Neural cell (in vitro differentiated cells): ENCODE data around the gene FAXDC2. TPM values are rescaled to one million over a fixed set of nuclear protein-coding genes. Genes with fewer than 3 reads are reported as not detected.

Experiments used
- H2AFZ ChIP-seq: fragments of 200-600, 300-800 bp; sonication (generic), shearing (Covaris generic); 2 replicates; pipeline ENCODE4 v1.6.0; 2014; ENCODE audit warnings: low read depth, mild to moderate bottlenecking, antibody characterized with exemption, low read length, moderate library complexity
- H3F3A ChIP-seq: fragments of 200-600 bp; shearing (Covaris generic); 2 replicates; pipeline ENCODE4 v1.6.1; 2016; ENCODE audit warnings: mild to moderate bottlenecking, moderate library complexity, mixed read lengths, antibody characterized with exemption, low read length; ENCODE audit not compliant: insufficient read depth, poor library complexity, severe bottlenecking
- H3K27ac ChIP-seq: fragments of 200-600, 300-800 bp; sonication (generic), shearing (Covaris generic); 2 replicates; pipeline ENCODE4 v1.5.1; 2014; ENCODE audit warnings: mild to moderate bottlenecking, low read length, moderate library complexity
- H3K27me3 ChIP-seq: fragments of 300-800, 200-600 bp; sonication (generic), shearing (Covaris generic); 2 replicates; pipeline ENCODE4 v1.6.0; 2014; ENCODE audit warnings: mild to moderate bottlenecking, low read depth, low read length, moderate library complexity; ENCODE audit not compliant: insufficient read depth
- H3K36me3 ChIP-seq: fragments of 300-800, 200-600 bp; sonication (generic), shearing (Covaris generic); 2 replicates; pipeline ENCODE4 v1.5.1; 2014; ENCODE audit warnings: mild to moderate bottlenecking, antibody characterized with exemption, low read length, moderate library complexity; ENCODE audit not compliant: insufficient read depth
- H3K4me2 ChIP-seq: fragments of 300-800, 200-600 bp; sonication (generic), shearing (Covaris generic); 2 replicates; pipeline ENCODE4 v1.6.0; 2014; ENCODE audit warnings: mild to moderate bottlenecking, low read length
- H3K4me3 ChIP-seq: fragments of 300-800, 200-600 bp; sonication (generic), shearing (Covaris generic); 2 replicates; pipeline ENCODE4 v1.5.1; 2014; ENCODE audit warnings: mild to moderate bottlenecking, low read length, moderate library complexity
- H3K79me2 ChIP-seq: fragments of 200-600 bp; shearing (Covaris generic); replicated peaks from 2 replicates; pipeline ENCODE4 v1.6.0; 2014; ENCODE audit warnings: mild to moderate bottlenecking, low read length, moderate library complexity; ENCODE audit not compliant: insufficient read depth
- H3K9ac ChIP-seq: fragments of 300-800, 200-600 bp; sonication (generic), shearing (Covaris generic); 2 replicates; pipeline ENCODE4 v1.6.1; 2016; ENCODE audit warnings: mild to moderate bottlenecking, low read length, mixed read lengths
- H3K9me2 ChIP-seq: fragments of 200-600 bp; shearing (Covaris generic); 2 replicates; pipeline ENCODE4 v1.6.1; 2016; ENCODE audit warnings: mild to moderate bottlenecking, low read length, mixed read lengths; ENCODE audit not compliant: insufficient read depth
- H3K9me3 ChIP-seq: fragments of 200-600, 300-800 bp; sonication (generic), shearing (Covaris generic); 2 replicates; pipeline ENCODE4 v1.6.1; 2016; ENCODE audit warnings: mild to moderate bottlenecking, mixed run types, low read length, moderate library complexity, mixed read lengths
- H4K20me1 ChIP-seq: fragments of 200-600 bp; shearing (Covaris generic); 2 replicates; pipeline ENCODE4 v1.6.1; 2016; ENCODE audit warnings: mild to moderate bottlenecking, mixed run types; ENCODE audit not compliant: insufficient read depth
- EP300 ChIP-seq: fragments of 450-650 bp; conservative IDR thresholded peaks from 2 replicates; pipeline ENCODE4 v1.6.1; 2014; ENCODE audit warnings: antibody characterized with exemption, mild to moderate bottlenecking, moderate library complexity; ENCODE audit not compliant: poor library complexity, severe bottlenecking
- EZH2 ChIP-seq: fragments of 200-600, 300-800 bp; shearing (Covaris generic), sonication (generic); IDR thresholded peaks from 2 replicates; pipeline ENCODE4 v1.6.1; 2014; ENCODE audit warnings: antibody characterized with exemption, low read length, borderline replicate concordance, mild to moderate bottlenecking; ENCODE audit not compliant: insufficient read depth, poor library complexity, severe bottlenecking
- MXI1 ChIP-seq: fragments of 450-650 bp; conservative IDR thresholded peaks from 2 replicates; pipeline ENCODE4 v1.6.1; 2014; ENCODE audit warnings: antibody characterized with exemption, mild to moderate bottlenecking; ENCODE audit not compliant: poor library complexity, severe bottlenecking
- POLR2AphosphoS5 ChIP-seq: IDR thresholded peaks from 2 replicates; pipeline ENCODE4 v1.6.1; 2012
- RAD21 ChIP-seq: fragments of 450-650 bp; conservative IDR thresholded peaks from 2 replicates; pipeline ENCODE4 v1.6.1; 2014; ENCODE audit warnings: antibody characterized with exemption, mild to moderate bottlenecking, moderate library complexity
- REST ChIP-seq: IDR thresholded peaks from 2 replicates; pipeline ENCODE4 v1.6.1; 2012; ENCODE audit warnings: borderline replicate concordance
- SMC3 ChIP-seq: fragments of 450-650 bp; conservative IDR thresholded peaks from 2 replicates; pipeline ENCODE4 v1.6.1; 2014; ENCODE audit warnings: antibody characterized with exemption, mild to moderate bottlenecking, moderate library complexity; ENCODE audit not compliant: poor library complexity
- TAF1 ChIP-seq: IDR thresholded peaks from 2 replicates; pipeline ENCODE4 v1.6.1; 2012; ENCODE audit warnings: low read depth
- polyA minus RNA-seq: library from RNA; depleted of rRNA, polyadenylated mRNA; stranded (reverse); fragments of >200 nt; gene quantifications from 2 replicates; pipeline ENCODE4 v1.2.3, GENCODE V29; 2014
- polyA plus RNA-seq: library from polyadenylated mRNA; depleted of rRNA; stranded (reverse); fragments of >200 nt; gene quantifications from 2 replicates; pipeline ENCODE4 v1.2.3, GENCODE V29; 2014
- TF ChIP-seq, protein P1 (sequence below): fragments of 450-650 bp; IDR thresholded peaks from 2 replicates; pipeline ENCODE4 v1.5.1; 2014; ENCODE audit warnings: antibody characterized with exemption, mild to moderate bottlenecking, moderate library complexity; ENCODE audit not compliant: poor library complexity, severe bottlenecking

The FAXDC2 gene
- 0.12 TPM in 1 of 2 replicates, not detected in the other for polyA plus RNA-seq
- polyA minus RNA-seq, result 0.49 TPM in 1 of 2 replicates, not detected in the other

GRCh38 chr5:154850255-154851062 is at the start of gene FAXDC2:
Gene FAXDC2, minus strand, starts transcription at chr5:154850603. Its CDS starts 12,425 bp downstream, at chr5:154838178.
- no peaks in the 10 kb centered on the region for H3K36me3 ChIP-seq
- H3K9ac ChIP-seq, result no peak within 1 kb of the TSS
- no peak within 1 kb of the TSS for H3K4me3 ChIP-seq
- H4K20me1 ChIP-seq, result no peaks in the 10 kb centered on the region
- H2AFZ ChIP-seq, result no peak within 1 kb of the TSS
- no peak within 1 kb of the TSS for H3K27ac ChIP-seq
- H3K4me2 ChIP-seq, result no peak within 1 kb of the TSS
- no peaks in the 10 kb centered on the region for H3K9me2 ChIP-seq
- H3F3A ChIP-seq, result no peaks in the 10 kb centered on the region
- no peaks in the 10 kb centered on the region for H3K9me3 ChIP-seq
- TF ChIP-seq, protein P1, sequence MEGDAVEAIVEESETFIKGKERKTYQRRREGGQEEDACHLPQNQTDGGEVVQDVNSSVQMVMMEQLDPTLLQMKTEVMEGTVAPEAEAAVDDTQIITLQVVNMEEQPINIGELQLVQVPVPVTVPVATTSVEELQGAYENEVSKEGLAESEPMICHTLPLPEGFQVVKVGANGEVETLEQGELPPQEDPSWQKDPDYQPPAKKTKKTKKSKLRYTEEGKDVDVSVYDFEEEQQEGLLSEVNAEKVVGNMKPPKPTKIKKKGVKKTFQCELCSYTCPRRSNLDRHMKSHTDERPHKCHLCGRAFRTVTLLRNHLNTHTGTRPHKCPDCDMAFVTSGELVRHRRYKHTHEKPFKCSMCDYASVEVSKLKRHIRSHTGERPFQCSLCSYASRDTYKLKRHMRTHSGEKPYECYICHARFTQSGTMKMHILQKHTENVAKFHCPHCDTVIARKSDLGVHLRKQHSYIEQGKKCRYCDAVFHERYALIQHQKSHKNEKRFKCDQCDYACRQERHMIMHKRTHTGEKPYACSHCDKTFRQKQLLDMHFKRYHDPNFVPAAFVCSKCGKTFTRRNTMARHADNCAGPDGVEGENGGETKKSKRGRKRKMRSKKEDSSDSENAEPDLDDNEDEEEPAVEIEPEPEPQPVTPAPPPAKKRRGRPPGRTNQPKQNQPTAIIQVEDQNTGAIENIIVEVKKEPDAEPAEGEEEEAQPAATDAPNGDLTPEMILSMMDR, result no peak
- TF ChIP-seq REST (no peak), TAF1 (no peak), MXI1 (no peak), SMC3 (no peak), EP300 (no peak), POLR2AphosphoS5 (no peak), RAD21 (no peak), EZH2 (no peak)
- H3K79me2 ChIP-seq, result no peaks in the 10 kb centered on the region
- no peaks in the 10 kb centered on the region for H3K27me3 ChIP-seq

GRCh38 chr5:154900066-154900465 is 49.7 kb upstream of the FAXDC2 start:
- Histone ChIP-seq H3K9me3 (no peaks in the 10 kb centered on the region), H3K27me3 (no peaks in the 10 kb centered on the region), H3K9me2 (no peaks in the 10 kb centered on the region), H3F3A (no peaks in the 10 kb centered on the region), H4K20me1 (no peaks in the 10 kb centered on the region), H3K4me3 (no peak overlapping the region), H3K27ac (no peak overlapping the region), H3K4me2 (no peak overlapping the region), H2AFZ (no peak overlapping the region), H3K36me3 (peaks cover 5% of the 10 kb centered on the region), H3K9ac (no peak overlapping the region), H3K79me2 (no peaks in the 10 kb centered on the region)
- TF ChIP-seq MXI1, result no peak
- TF ChIP-seq SMC3, result no peak
- no peak for TF ChIP-seq EP300
- TF ChIP-seq TAF1, result no peak
- no peak for TF ChIP-seq RAD21
- TF ChIP-seq REST, result no peak
- TF ChIP-seq, protein P1, result no peak
- TF ChIP-seq POLR2AphosphoS5, result no peak
- no peak for TF ChIP-seq EZH2
